ENCODE data around the gene PAX2. TPM values are rescaled to one million over a fixed set of nuclear protein-coding genes. Genes with fewer than 3 reads are reported as not detected.

PAX2 gene
- total RNA-seq, 1 experiment from 2014 or later = not detected

- H3K4me3 Mint-ChIP-seq = peak overlapping the region in 1 of 2 experiments; percentile 59; a peak in 2 of 5 replicates
- H3K36me3 Mint-ChIP-seq (ENCODE audit: insufficient read depth in 1 of 3, low read depth in 3 of 3) = peaks cover 0 to 2% (median 0%) of the 10 kb centered on the region in 3 experiments; a peak in 2 of 7 replicates
- Histone ChIP-seq H3K4me1 (ENCODE audit: insufficient read depth, low read length) (no peaks in the 10 kb centered on the region), H3K9ac (ENCODE audit: extremely low read depth, insufficient read length, low read length) (no peak overlapping the region), H3K56ac (ENCODE audit: insufficient read length, low read depth, low read length) (no peak overlapping the region), H4K91ac (ENCODE audit: insufficient read length, low read depth, low read length) (no peak overlapping the region), H3K27ac (ENCODE audit: insufficient read length, low read depth, low read length) (no peak overlapping the region), H4K8ac (replicated peaks; ENCODE audit: insufficient read length, low read depth, low read length) (no peak overlapping the region), H3T11ph (ENCODE audit: low read length) (no peak overlapping the region), H2AFZ (ENCODE audit: low read length) (no peak overlapping the region), H4K5ac (ENCODE audit: insufficient read length, low read depth, low read length) (no peak overlapping the region), H2BK120ac (ENCODE audit: low read depth, low read length, poor library complexity, severe bottlenecking) (no peak overlapping the region), H3K27me3 (ENCODE audit: insufficient read depth, low read length) (peaks cover 79% of the 10 kb centered on the region), H2BK15ac (ENCODE audit: low read depth, low read length) (no peak overlapping the region), H3K23ac (ENCODE audit: insufficient read length, low read depth, low read length) (no peak overlapping the region), H3K79me1 (ENCODE audit: insufficient read depth, low read depth, low read length, poor library complexity, severe bottlenecking) (no peaks in the 10 kb centered on the region), H2BK5ac (ENCODE audit: insufficient read length, low read length) (no peak overlapping the region), H3K9me3 (ENCODE audit: control insufficient read depth, low read depth, low read length) (no peaks in the 10 kb centered on the region), H2BK12ac (ENCODE audit: insufficient read length, low read depth, low read length) (no peak overlapping the region), H2AK5ac (ENCODE audit: insufficient read length, low read length) (no peak overlapping the region), H4K20me1 (ENCODE audit: control insufficient read depth, insufficient read depth, insufficient read length) (no peaks in the 10 kb centered on the region), H3K4ac (ENCODE audit: low read depth, low read length) (no peak overlapping the region), H3K79me2 (ENCODE audit: insufficient read depth, low read length) (no peaks in the 10 kb centered on the region), H3K4me2 (ENCODE audit: insufficient read depth, insufficient read length, low read length) (peak overlapping the region; percentile 32), H2BK20ac (ENCODE audit: low read depth, low read length, poor library complexity, severe bottlenecking) (no peak overlapping the region), H3K18ac (ENCODE audit: insufficient read length, low read depth, low read length) (no peak overlapping the region), H3K14ac (ENCODE audit: insufficient read depth, low read length) (no peak overlapping the region), H3K23me2 (ENCODE audit: insufficient read length, low read depth, low read length, poor library complexity, severe bottlenecking) (no peaks in the 10 kb centered on the region)
- peaks cover 3 to 16% of the 10 kb centered on the region in 2 experiments for H3K4me1 Mint-ChIP-seq
- H3K27ac Mint-ChIP-seq = no peak overlapping the region
- TF ChIP-seq, protein P1, sequence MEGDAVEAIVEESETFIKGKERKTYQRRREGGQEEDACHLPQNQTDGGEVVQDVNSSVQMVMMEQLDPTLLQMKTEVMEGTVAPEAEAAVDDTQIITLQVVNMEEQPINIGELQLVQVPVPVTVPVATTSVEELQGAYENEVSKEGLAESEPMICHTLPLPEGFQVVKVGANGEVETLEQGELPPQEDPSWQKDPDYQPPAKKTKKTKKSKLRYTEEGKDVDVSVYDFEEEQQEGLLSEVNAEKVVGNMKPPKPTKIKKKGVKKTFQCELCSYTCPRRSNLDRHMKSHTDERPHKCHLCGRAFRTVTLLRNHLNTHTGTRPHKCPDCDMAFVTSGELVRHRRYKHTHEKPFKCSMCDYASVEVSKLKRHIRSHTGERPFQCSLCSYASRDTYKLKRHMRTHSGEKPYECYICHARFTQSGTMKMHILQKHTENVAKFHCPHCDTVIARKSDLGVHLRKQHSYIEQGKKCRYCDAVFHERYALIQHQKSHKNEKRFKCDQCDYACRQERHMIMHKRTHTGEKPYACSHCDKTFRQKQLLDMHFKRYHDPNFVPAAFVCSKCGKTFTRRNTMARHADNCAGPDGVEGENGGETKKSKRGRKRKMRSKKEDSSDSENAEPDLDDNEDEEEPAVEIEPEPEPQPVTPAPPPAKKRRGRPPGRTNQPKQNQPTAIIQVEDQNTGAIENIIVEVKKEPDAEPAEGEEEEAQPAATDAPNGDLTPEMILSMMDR (conservative IDR thresholded peaks at IDR 0.05) = no peak
- peaks cover 3 to 5% of the 10 kb centered on the region in 2 experiments; a peak in 2 of 5 replicates for H3K9me3 Mint-ChIP-seq
- no CpG with 5 or more reads among the region's 5 CpGs for WGBS (ENCODE audit: extremely low coverage, insufficient read length, low lambda C conversion rate)
- H3K27me3 Mint-ChIP-seq (ENCODE audit: low read depth) = peaks cover 100% of the 10 kb centered on the region
- DNase-seq = no peak
These were observed 20.3 kb upstream of the PAX2 start for GRCh38 chr10:100725071-100725471.
